Measurements from ENCODE around the gene DNM3. TPM values are rescaled to one million over a fixed set of nuclear protein-coding genes. Genes with fewer than 3 reads are reported as not detected.

Gene DNM3
- total and polyA plus RNA-seq, 2 experiments from 2014 or later: 5.2 to 12.2 TPM

DNA sequence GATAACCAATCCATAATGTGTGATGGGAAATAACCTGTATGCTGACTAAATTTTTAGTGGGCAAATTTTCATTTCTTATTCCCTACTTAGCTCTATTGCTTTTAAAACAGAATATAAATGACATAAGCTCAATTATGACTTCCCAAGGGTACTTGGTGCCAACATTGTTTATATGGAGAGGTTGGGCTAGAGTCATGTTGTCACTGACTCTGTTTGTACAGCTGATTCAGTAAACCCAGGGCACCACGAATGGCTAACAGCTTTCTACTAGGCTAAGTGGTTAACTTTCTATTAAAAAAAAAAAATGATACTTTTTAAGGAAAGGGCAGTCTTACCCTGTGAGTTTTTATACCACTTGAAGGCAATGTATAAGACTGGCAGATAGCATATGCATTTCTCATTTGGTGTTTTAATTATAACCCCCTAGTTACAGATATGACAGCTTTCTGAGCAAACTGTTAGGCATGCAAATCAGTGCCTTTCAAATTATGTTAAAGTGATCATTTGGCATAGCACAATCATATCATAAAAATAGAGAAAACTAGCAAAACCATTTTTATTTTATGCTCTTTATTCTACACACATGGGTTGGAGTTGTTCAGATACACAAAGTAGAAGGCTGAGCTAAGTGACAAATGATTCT, 147.1 kb downstream of the DNM3 start (continued):
- TF ChIP-seq, protein P1, sequence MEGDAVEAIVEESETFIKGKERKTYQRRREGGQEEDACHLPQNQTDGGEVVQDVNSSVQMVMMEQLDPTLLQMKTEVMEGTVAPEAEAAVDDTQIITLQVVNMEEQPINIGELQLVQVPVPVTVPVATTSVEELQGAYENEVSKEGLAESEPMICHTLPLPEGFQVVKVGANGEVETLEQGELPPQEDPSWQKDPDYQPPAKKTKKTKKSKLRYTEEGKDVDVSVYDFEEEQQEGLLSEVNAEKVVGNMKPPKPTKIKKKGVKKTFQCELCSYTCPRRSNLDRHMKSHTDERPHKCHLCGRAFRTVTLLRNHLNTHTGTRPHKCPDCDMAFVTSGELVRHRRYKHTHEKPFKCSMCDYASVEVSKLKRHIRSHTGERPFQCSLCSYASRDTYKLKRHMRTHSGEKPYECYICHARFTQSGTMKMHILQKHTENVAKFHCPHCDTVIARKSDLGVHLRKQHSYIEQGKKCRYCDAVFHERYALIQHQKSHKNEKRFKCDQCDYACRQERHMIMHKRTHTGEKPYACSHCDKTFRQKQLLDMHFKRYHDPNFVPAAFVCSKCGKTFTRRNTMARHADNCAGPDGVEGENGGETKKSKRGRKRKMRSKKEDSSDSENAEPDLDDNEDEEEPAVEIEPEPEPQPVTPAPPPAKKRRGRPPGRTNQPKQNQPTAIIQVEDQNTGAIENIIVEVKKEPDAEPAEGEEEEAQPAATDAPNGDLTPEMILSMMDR (conservative IDR thresholded peaks at IDR 0.05; ENCODE audit: low read depth in 2 of 2): no peak
- TF ChIP-seq CREB1 (CRISPR knock-in tag; IDR thresholded peaks at IDR 0.05; ENCODE audit: low read depth): no peak
- no peak for TF ChIP-seq JUNB (IDR thresholded peaks at IDR 0.05; ENCODE audit: unreplicated experiment)

DNA sequence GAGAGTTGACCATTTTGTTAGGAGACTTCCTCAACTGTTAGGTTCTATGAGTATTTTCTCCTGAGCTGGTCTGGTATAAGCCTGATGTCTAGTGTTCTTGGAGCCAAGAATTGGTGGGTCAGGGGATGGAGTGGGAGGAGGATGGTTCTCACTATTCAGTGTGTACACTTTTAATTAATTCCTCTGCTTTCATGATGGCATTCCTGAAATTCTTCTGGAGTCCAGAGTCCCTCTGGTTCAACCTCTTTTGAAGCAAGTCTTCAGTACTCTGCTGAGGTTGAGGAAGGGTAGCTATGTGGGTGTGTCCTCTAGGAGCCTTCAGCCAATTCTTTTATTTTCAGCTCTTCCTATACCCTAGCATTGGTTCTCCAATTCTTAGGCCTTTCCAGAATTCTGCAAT, 149.1 kb downstream of the DNM3 start:
- Histone ChIP-seq H3K4me3 (no peak overlapping the region), H3K79me2 (replicated peaks; ENCODE audit: insufficient read depth) (no peaks in the 10 kb centered on the region), H3K4me1 (ENCODE audit: insufficient read depth) (no peaks in the 10 kb centered on the region; the same call in 1 of the 2 replicates), H4K20me1 (replicated peaks; ENCODE audit: insufficient read depth) (no peaks in the 10 kb centered on the region), H3F3A (replicated peaks; ENCODE audit: low read depth) (no peaks in the 10 kb centered on the region), H3K27me3 (ENCODE audit: insufficient read depth) (no peaks in the 10 kb centered on the region), H3K9me2 (ENCODE audit: insufficient read depth) (no peaks in the 10 kb centered on the region), H3K4me2 (no peak overlapping the region), H2AFZ (no peak overlapping the region), H3K36me3 (ENCODE audit: insufficient read depth) (no peaks in the 10 kb centered on the region), H3K27ac (ENCODE audit: low read depth) (no peak overlapping the region)
- no peaks in the 10 kb centered on the region for H3K9me3 Mint-ChIP-seq
- H3K4me3 Mint-ChIP-seq: no peak overlapping the region
- H3K27ac Mint-ChIP-seq: no peak overlapping the region
- ATAC-seq (no peak), DNase-seq (ENCODE audit: low spot score) (no peak)
- peaks cover 7% of the 10 kb centered on the region; the same call in 2 of the 3 replicates for H3K4me1 Mint-ChIP-seq
- H3K27me3 Mint-ChIP-seq (ENCODE audit: insufficient read depth, low read depth, poor library complexity): peaks cover 4% of the 10 kb centered on the region
- H3K36me3 Mint-ChIP-seq (ENCODE audit: low read depth): no peaks in the 10 kb centered on the region
- TF ChIP-seq NANOG (IDR thresholded peaks at IDR 0.05; ENCODE audit: borderline replicate concordance) (no peak), ZNF331 (CRISPR knock-in tag; IDR thresholded peaks at IDR 0.05; ENCODE audit: low read depth) (no peak), ZNF114 (CRISPR knock-in tag; IDR thresholded peaks at IDR 0.05) (no peak), STAT1 (IDR thresholded peaks at IDR 0.05; ENCODE audit: unreplicated experiment) (no peak), JUNB (IDR thresholded peaks at IDR 0.05; ENCODE audit: unreplicated experiment) (no peak), CREB1 (CRISPR knock-in tag; IDR thresholded peaks at IDR 0.05; ENCODE audit: low read depth) (no peak), POLR2AphosphoS5 (IDR thresholded peaks at IDR 0.05; ENCODE audit: low read depth) (no peak), EZH2 (IDR thresholded peaks at IDR 0.05; ENCODE audit: low read depth, unreplicated experiment) (no peak), EZH2phosphoT487 (IDR thresholded peaks at IDR 0.05; ENCODE audit: unreplicated experiment) (no peak)
- TF ChIP-seq, protein P1 (conservative IDR thresholded peaks at IDR 0.05; ENCODE audit: low read depth in 2 of 2): no peak
- TF ChIP-seq, protein P2, sequence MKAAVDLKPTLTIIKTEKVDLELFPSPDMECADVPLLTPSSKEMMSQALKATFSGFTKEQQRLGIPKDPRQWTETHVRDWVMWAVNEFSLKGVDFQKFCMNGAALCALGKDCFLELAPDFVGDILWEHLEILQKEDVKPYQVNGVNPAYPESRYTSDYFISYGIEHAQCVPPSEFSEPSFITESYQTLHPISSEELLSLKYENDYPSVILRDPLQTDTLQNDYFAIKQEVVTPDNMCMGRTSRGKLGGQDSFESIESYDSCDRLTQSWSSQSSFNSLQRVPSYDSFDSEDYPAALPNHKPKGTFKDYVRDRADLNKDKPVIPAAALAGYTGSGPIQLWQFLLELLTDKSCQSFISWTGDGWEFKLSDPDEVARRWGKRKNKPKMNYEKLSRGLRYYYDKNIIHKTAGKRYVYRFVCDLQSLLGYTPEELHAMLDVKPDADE (IDR thresholded peaks at IDR 0.05): no peak
- TF ChIP-seq, protein P3, sequence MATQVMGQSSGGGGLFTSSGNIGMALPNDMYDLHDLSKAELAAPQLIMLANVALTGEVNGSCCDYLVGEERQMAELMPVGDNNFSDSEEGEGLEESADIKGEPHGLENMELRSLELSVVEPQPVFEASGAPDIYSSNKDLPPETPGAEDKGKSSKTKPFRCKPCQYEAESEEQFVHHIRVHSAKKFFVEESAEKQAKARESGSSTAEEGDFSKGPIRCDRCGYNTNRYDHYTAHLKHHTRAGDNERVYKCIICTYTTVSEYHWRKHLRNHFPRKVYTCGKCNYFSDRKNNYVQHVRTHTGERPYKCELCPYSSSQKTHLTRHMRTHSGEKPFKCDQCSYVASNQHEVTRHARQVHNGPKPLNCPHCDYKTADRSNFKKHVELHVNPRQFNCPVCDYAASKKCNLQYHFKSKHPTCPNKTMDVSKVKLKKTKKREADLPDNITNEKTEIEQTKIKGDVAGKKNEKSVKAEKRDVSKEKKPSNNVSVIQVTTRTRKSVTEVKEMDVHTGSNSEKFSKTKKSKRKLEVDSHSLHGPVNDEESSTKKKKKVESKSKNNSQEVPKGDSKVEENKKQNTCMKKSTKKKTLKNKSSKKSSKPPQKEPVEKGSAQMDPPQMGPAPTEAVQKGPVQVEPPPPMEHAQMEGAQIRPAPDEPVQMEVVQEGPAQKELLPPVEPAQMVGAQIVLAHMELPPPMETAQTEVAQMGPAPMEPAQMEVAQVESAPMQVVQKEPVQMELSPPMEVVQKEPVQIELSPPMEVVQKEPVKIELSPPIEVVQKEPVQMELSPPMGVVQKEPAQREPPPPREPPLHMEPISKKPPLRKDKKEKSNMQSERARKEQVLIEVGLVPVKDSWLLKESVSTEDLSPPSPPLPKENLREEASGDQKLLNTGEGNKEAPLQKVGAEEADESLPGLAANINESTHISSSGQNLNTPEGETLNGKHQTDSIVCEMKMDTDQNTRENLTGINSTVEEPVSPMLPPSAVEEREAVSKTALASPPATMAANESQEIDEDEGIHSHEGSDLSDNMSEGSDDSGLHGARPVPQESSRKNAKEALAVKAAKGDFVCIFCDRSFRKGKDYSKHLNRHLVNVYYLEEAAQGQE (IDR thresholded peaks at IDR 0.05; ENCODE audit: unreplicated experiment): no peak
